ENCODE data around the gene STAB1. TPM values are rescaled to one million over a fixed set of nuclear protein-coding genes. Genes with fewer than 3 reads are reported as not detected.

Gene STAB1
- total and polyA plus RNA-seq, 10 donors, result 287 to 1,994 (median 586) TPM

GRCh38 chr3:52469001-52469400 is 26.1 kb upstream of the STAB1 start:
- DNase-seq, result no peak
- Histone ChIP-seq H3K9me3 (no peaks in the 10 kb centered on the region), H3K36me3 (peaks cover 0 to 90% (median 45%) of the 10 kb centered on the region in 6 donors), H3K4me1 (peaks cover 0 to 31% (median 8%) of the 10 kb centered on the region in 6 donors), H3K4me3 (no peak overlapping the region), H3K27me3 (replicated peaks in 1 of 7) (no peaks in the 10 kb centered on the region), H3K27ac (no peak overlapping the region)
- WGBS, 5 donors, result 86 to 92% (median 88%) methylated on average over 5 of the region's 5 CpGs
- intact Hi-C loops (cut with DNase I; ENCODE audit: low total_unique reads), result no loop called here
- TF ChIP-seq, protein P1, sequence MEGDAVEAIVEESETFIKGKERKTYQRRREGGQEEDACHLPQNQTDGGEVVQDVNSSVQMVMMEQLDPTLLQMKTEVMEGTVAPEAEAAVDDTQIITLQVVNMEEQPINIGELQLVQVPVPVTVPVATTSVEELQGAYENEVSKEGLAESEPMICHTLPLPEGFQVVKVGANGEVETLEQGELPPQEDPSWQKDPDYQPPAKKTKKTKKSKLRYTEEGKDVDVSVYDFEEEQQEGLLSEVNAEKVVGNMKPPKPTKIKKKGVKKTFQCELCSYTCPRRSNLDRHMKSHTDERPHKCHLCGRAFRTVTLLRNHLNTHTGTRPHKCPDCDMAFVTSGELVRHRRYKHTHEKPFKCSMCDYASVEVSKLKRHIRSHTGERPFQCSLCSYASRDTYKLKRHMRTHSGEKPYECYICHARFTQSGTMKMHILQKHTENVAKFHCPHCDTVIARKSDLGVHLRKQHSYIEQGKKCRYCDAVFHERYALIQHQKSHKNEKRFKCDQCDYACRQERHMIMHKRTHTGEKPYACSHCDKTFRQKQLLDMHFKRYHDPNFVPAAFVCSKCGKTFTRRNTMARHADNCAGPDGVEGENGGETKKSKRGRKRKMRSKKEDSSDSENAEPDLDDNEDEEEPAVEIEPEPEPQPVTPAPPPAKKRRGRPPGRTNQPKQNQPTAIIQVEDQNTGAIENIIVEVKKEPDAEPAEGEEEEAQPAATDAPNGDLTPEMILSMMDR (IDR thresholded peaks at IDR 0.05 in 8 of 11, conservative IDR thresholded peaks at IDR 0.05 in 3 of 11), result no peak
- TF ChIP-seq POLR2A (IDR thresholded peaks at IDR 0.05) (no peak), POLR2AphosphoS5 (IDR thresholded peaks at IDR 0.05) (no peak)

DNA sequence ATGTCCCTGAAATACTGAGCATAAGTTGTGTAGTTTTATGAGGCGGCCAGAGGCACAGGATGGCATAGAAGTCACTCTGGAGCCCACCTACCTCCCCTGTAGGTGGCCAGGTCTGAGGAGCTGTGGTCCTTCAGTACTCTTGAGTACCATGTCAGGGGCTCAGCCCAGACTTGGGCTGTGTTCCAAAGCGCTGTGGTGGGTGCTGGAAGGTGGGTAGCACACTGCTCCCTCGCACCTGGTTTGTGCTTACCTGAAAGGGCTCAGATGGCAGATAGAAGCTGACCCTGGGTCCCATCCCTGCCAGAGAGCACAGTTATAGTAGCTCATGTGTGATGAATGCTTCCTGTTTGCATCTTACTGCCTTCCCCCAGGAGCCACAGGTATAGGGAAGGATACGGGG is 24.2 kb upstream of the STAB1 start:
- Histone ChIP-seq H3K9me3 (no peaks in the 10 kb centered on the region), H3K27me3 (replicated peaks in 1 of 7) (no peaks in the 10 kb centered on the region), H3K27ac (no peak overlapping the region), H3K4me3 (no peak overlapping the region), H3K36me3 (peaks cover 0 to 90% (median 52%) of the 10 kb centered on the region in 6 donors), H3K4me1 (peaks cover 0 to 37% (median 8%) of the 10 kb centered on the region in 6 donors)
- intact Hi-C loops (cut with DNase I; ENCODE audit: low total_unique reads), result no loop called here
- TF ChIP-seq, protein P1 (IDR thresholded peaks at IDR 0.05 in 8 of 11, conservative IDR thresholded peaks at IDR 0.05 in 3 of 11), result no peak
- no peak for TF ChIP-seq POLR2A (IDR thresholded peaks at IDR 0.05)
- TF ChIP-seq POLR2AphosphoS5 (IDR thresholded peaks at IDR 0.05), result no peak
- WGBS, 5 donors, result 92 to 99% (median 96%) methylated on average over 3 to 4 of the region's 4 CpGs
- DNase-seq, result no peak

DNA sequence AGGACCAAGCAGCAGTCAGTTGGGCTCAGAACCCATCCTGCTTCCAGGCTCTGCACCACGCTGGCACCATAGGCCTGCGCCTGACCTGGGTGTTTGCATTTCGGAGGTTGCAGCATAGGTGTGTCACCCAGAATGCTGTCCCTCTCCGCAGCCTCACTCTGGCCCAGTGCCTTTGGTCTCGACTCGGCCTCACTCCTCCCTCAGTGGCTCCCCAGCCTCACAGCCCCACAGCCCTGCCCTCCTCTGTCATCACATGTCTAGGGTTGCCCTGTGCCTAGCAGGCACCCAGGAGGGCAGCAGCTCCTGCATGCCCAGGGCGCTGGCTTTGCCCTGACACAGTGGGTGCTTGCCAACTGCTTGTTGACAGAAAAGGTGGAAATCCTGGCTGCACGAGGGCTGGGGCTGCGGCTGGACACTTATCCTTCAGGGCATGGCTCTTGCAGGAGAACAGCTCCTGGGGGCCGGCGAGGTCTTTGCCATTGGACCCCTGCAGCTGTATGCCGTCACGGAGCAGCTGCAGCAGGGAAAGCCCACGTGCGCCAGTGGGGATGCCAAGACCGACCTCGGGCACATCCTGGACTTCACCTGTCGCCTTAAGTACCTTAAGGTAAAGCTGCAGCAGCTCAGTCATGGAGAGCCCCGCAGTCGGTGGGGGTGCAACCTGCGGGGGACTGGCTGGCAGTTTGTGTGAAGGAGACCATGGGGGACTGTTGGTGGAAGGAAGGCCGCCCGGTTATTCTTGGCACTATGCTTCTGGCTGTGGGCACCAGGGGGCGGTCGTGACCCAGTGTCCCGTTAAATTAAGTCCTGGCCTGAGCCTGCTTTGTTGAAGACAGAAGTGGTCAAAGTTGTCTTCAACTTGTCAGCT is 23.5 kb upstream of the STAB1 start:
- TF ChIP-seq POLR2A (IDR thresholded peaks at IDR 0.05) (no peak), POLR2AphosphoS5 (IDR thresholded peaks at IDR 0.05) (peak in 1 of 3 donors; percentile 49)
- TF ChIP-seq, protein P1 (IDR thresholded peaks at IDR 0.05 in 8 of 11, conservative IDR thresholded peaks at IDR 0.05 in 3 of 11), result peak; percentile 28 to 83 (median 70)
- H3K4me3 ChIP-seq, result no peak overlapping the region
- DNase-seq, result peak; percentile 85
- peaks cover 0 to 92% (median 58%) of the 10 kb centered on the region in 6 donors for H3K36me3 ChIP-seq
- H3K27ac ChIP-seq, result no peak overlapping the region
- peaks cover 0 to 37% (median 8%) of the 10 kb centered on the region in 6 donors for H3K4me1 ChIP-seq
- intact Hi-C loops (cut with DNase I; ENCODE audit: low total_unique reads), result no loop called here
- no peaks in the 10 kb centered on the region for H3K27me3 ChIP-seq (replicated peaks in 1 of 7)
- no peaks in the 10 kb centered on the region for H3K9me3 ChIP-seq
- WGBS, 5 donors, result 56 to 77% (median 65%) methylated on average over 14 to 26 of the region's 26 CpGs
